H1 (cell line): ENCODE measurements around the gene S100A14. TPM values are rescaled to one million over a fixed set of nuclear protein-coding genes. Genes with fewer than 3 reads are reported as not detected.

Experiments
- CTCF ChIA-PET: fragments of 300-600 bp; sonication (Branson Sonifier 250); formaldehyde crosslinking; loops from one replicate; lab custom pipeline; 2021; ENCODE audit not compliant: partially characterized antibody; lab: Charles Lee
- POLR2A ChIA-PET: fragments of 300-600 bp; sonication (Branson Sonifier 250); formaldehyde crosslinking; loops from one replicate; lab custom pipeline; 2021; ENCODE audit warnings: inconsistent platforms; ENCODE audit not compliant: partially characterized antibody; lab: Charles Lee
- DNase-seq, 2 experiments: peaks; one replicate each; pipeline versions ENCODE4 v3.0.0 to v3.0.0-alpha.2; 2010 to 2022; ENCODE audit warnings: low spot score in 2 of 2, low read depth in 1 of 2, mixed read lengths in 1 of 2
- FAIRE-seq: peaks from 2 replicates; lab custom pipeline; 2011; peaks lifted over from hg19 to GRCh38; lab: Jason Lieb, UNC
- H2AFZ ChIP-seq: 2 replicates; pipeline ENCODE4 v1.8.1; 2012; ENCODE audit warnings: low read length, inconsistent platforms
- H2AK5ac ChIP-seq: 2 replicates; pipeline ENCODE4 v1.6.1; 2013; ENCODE audit warnings: low read depth, low read length
- H2BK120ac ChIP-seq: replicated peaks from 2 replicates; pipeline ENCODE3; 2013; ENCODE audit warnings: low read depth, low read length, inconsistent platforms
- H2BK12ac ChIP-seq: 2 replicates; pipeline ENCODE4 v1.6.1; 2013; ENCODE audit warnings: low read depth, low read length
- H2BK15ac ChIP-seq: 2 replicates; pipeline ENCODE4 v1.6.1; 2013; ENCODE audit warnings: low read length
- H2BK20ac ChIP-seq: 2 replicates; pipeline ENCODE4 v1.6.1; 2013; ENCODE audit warnings: low read length
- H2BK5ac ChIP-seq: 2 replicates; pipeline ENCODE4 v1.6.1; 2013; ENCODE audit warnings: low read depth, low read length
- H3K14ac ChIP-seq: 2 replicates; pipeline ENCODE4 v1.6.1; 2013; ENCODE audit warnings: inconsistent platforms; ENCODE audit not compliant: insufficient read length
- H3K18ac ChIP-seq: 2 replicates; pipeline ENCODE4 v1.6.1; 2013; ENCODE audit warnings: low read length; ENCODE audit errors: extremely low read depth
- H3K23ac ChIP-seq: 2 replicates; pipeline ENCODE4 v1.6.1; 2013; ENCODE audit warnings: inconsistent platforms; ENCODE audit not compliant: insufficient read length
- H3K23me2 ChIP-seq: 2 replicates; pipeline ENCODE4 v1.6.1; 2013; ENCODE audit warnings: low read depth, low read length
- H3K27ac ChIP-seq: 2 replicates; pipeline ENCODE4 v1.6.1; 2011; ENCODE audit warnings: low read depth, low read length, inconsistent platforms
- H3K27me3 ChIP-seq, 4 experiments: replicated peaks in 1 of 4; 1 replicate in 1 of 4; 2 replicates in 3 of 4; pipeline versions ENCODE4 v1.6.1 to v1.8.1; 2011 to 2013; ENCODE audit warnings: low read length in 3 of 4, mild to moderate bottlenecking in 3 of 4, inconsistent platforms in 2 of 4, mixed read lengths in 2 of 4, moderate library complexity in 1 of 4; ENCODE audit not compliant: control insufficient read depth in 3 of 4, insufficient read depth in 3 of 4; ENCODE audit errors: extremely low read depth in 1 of 4
- H3K36me3 ChIP-seq, 4 experiments: 2 replicates each; pipeline versions ENCODE4 v1.6.1 to v1.8.1; 2011 to 2013; ENCODE audit warnings: mild to moderate bottlenecking in 4 of 4, low read length in 3 of 4, moderate library complexity in 2 of 4, control low read depth in 1 of 4, inconsistent platforms in 1 of 4; ENCODE audit not compliant: insufficient read depth in 4 of 4, control insufficient read depth in 2 of 4
- H3K4ac ChIP-seq: replicated peaks from 2 replicates; pipeline ENCODE3; 2013; ENCODE audit warnings: low read length, low read depth, mixed read lengths, inconsistent platforms; ENCODE audit not compliant: insufficient read length
- H3K4me1 ChIP-seq, 4 experiments: replicated peaks in 1 of 4; 1 replicate in 1 of 4; 2 replicates in 3 of 4; pipeline versions ENCODE4 v1.6.1 to v1.8.1; 2011 to 2013; ENCODE audit warnings: low read length in 3 of 4, inconsistent platforms in 2 of 4, mixed read lengths in 1 of 4; ENCODE audit not compliant: insufficient read depth in 4 of 4, control insufficient read depth in 3 of 4
- H3K4me2 ChIP-seq, 2 experiments: 2 replicates each; pipeline versions ENCODE4 v1.6.1 to v1.8.1; 2011 to 2013; ENCODE audit warnings: low read depth in 2 of 2, low read length in 2 of 2, control low read depth in 1 of 2, inconsistent platforms in 1 of 2, mild to moderate bottlenecking in 1 of 2; ENCODE audit not compliant: insufficient read depth in 1 of 2
- H3K4me3 ChIP-seq, 4 experiments: fragments of 200-600, 300-600 bp in 1 of 4; sonication (generic), shearing (Covaris generic), sonication (Bioruptor Twin) in 1 of 4; 2 replicates each; pipeline versions ENCODE4 v1.5.1 to v1.8.1; 2011 to 2016; ENCODE audit warnings: low read length in 4 of 4, low read depth in 3 of 4, control low read depth in 2 of 4, inconsistent platforms in 2 of 4, mild to moderate bottlenecking in 2 of 4, mixed read lengths in 1 of 4, moderate library complexity in 1 of 4; ENCODE audit not compliant: insufficient read depth in 2 of 4; ENCODE audit errors: extremely low read depth in 1 of 4
- H3K56ac ChIP-seq: replicated peaks from 2 replicates; pipeline ENCODE3; 2013; ENCODE audit warnings: low read depth, mild to moderate bottlenecking, mixed read lengths, low read length, inconsistent platforms; ENCODE audit not compliant: insufficient read length
- H3K79me1 ChIP-seq: 2 replicates; pipeline ENCODE4 v1.6.1; 2013; ENCODE audit warnings: low read depth, low read length, control low read depth
- H3K79me2 ChIP-seq, 2 experiments: 2 replicates each; pipeline versions ENCODE4 v1.6.1 to v1.8.1; 2012 to 2013; ENCODE audit warnings: low read length in 2 of 2, mild to moderate bottlenecking in 2 of 2, inconsistent platforms in 1 of 2; ENCODE audit not compliant: insufficient read depth in 2 of 2, control insufficient read depth in 1 of 2
- H3K9ac ChIP-seq, 4 experiments: replicated peaks in 1 of 4; 1 replicate in 1 of 4; 2 replicates in 3 of 4; pipeline versions ENCODE4 v1.6.1 to v1.8.1; 2011 to 2013; ENCODE audit warnings: low read depth in 3 of 4, low read length in 3 of 4, control low read depth in 2 of 4, mild to moderate bottlenecking in 2 of 4, moderate library complexity in 2 of 4, inconsistent platforms in 1 of 4; ENCODE audit errors: extremely low read depth in 1 of 4
- H3K9me3 ChIP-seq, 2 experiments: 2 replicates each; pipeline versions ENCODE4 v1.6.1 to v1.8.1; 2012 to 2013; ENCODE audit warnings: mild to moderate bottlenecking in 2 of 2, moderate library complexity in 2 of 2, control low read depth in 1 of 2, inconsistent platforms in 1 of 2, low read depth in 1 of 2, low read length in 1 of 2, mixed read lengths in 1 of 2; ENCODE audit not compliant: insufficient read depth in 2 of 2
- H4K20me1 ChIP-seq, 2 experiments: replicated peaks in 1 of 2; 2 replicates each; pipeline versions ENCODE3 to v1.8.1; 2011 to 2013; ENCODE audit warnings: inconsistent platforms in 2 of 2, low read length in 2 of 2, mild to moderate bottlenecking in 1 of 2; ENCODE audit not compliant: insufficient read depth in 2 of 2, control insufficient read depth in 1 of 2
- H4K5ac ChIP-seq: 2 replicates; pipeline ENCODE4 v1.6.1; 2013; ENCODE audit warnings: low read length, low read depth, mixed read lengths, inconsistent platforms; ENCODE audit not compliant: insufficient read length
- H4K8ac ChIP-seq: 2 replicates; pipeline ENCODE4 v1.8.0; 2013; ENCODE audit warnings: mild to moderate bottlenecking, moderate library complexity, low read length, inconsistent platforms; ENCODE audit not compliant: insufficient read depth; ENCODE audit errors: extremely low read depth
- H4K91ac ChIP-seq: replicated peaks from 2 replicates; pipeline ENCODE3; 2013; ENCODE audit warnings: low read length, mixed read lengths, inconsistent platforms; ENCODE audit not compliant: insufficient read length
- ASH2L ChIP-seq: fragments of 200-600, 300-600 bp; sonication (generic); IDR thresholded peaks from one replicate; pipeline ENCODE4 v1.7.1; 2017; ENCODE audit warnings: low read length
- BACH1 ChIP-seq: IDR thresholded peaks from 2 replicates; pipeline ENCODE4 v1.6.1; 2012; ENCODE audit warnings: low read length, improper control_type of control experiment
- CBX5 ChIP-seq: fragments of 300-800, 300-1000 bp; sonication (generic); IDR thresholded peaks from 2 replicates; pipeline ENCODE4 v1.7.1; 2016; ENCODE audit warnings: antibody characterized with exemption, low read length, low read depth
- CHD2 ChIP-seq: IDR thresholded peaks from 2 replicates; pipeline ENCODE4 v1.6.1; 2012; ENCODE audit warnings: low read length, improper control_type of control experiment
- CREB1 ChIP-seq: IDR thresholded peaks from 2 replicates; pipeline ENCODE4 v1.6.1; 2012; ENCODE audit warnings: inconsistent platforms
- CTBP2 ChIP-seq: IDR thresholded peaks from 2 replicates; pipeline ENCODE4 v1.7.0; 2011; ENCODE audit warnings: borderline replicate concordance, mild to moderate bottlenecking, moderate library complexity, mixed read lengths, low read length; ENCODE audit not compliant: insufficient read depth, insufficient read length
- EGR1 ChIP-seq: IDR thresholded peaks from 2 replicates; pipeline ENCODE4 v1.6.1; 2011; ENCODE audit warnings: low read depth, low read length, borderline replicate concordance
- HDAC6 ChIP-seq: IDR thresholded peaks from one replicate; pipeline ENCODE4 v1.7.1; 2012; ENCODE audit warnings: low read depth, mild to moderate bottlenecking, inconsistent platforms, low read length, moderate library complexity
- KDM5A ChIP-seq: fragments of 200-600 bp; IDR thresholded peaks from 2 replicates; pipeline ENCODE4 v1.7.1; 2012; ENCODE audit warnings: mild to moderate bottlenecking, low read length, inconsistent platforms, mixed read lengths
- NRF1 ChIP-seq: IDR thresholded peaks from 2 replicates; pipeline ENCODE4 v1.6.1; 2011; ENCODE audit warnings: mild to moderate bottlenecking, low read depth, low read length, improper control_type of control experiment
- POLR2A ChIP-seq, 2 experiments: IDR thresholded peaks; 1 replicate in 1 of 2; 2 replicates in 1 of 2; pipeline ENCODE4 v1.6.1; 2011; ENCODE audit warnings: low read depth in 2 of 2, low read length in 2 of 2, mild to moderate bottlenecking in 2 of 2; ENCODE audit errors: control extremely low read depth in 1 of 2
- RAD21 ChIP-seq, 2 experiments: IDR thresholded peaks in 1 of 2; conservative IDR thresholded peaks in 1 of 2; 2 replicates each; pipeline ENCODE4 v1.6.1; 2011; ENCODE audit warnings: low read depth in 2 of 2, low read length in 2 of 2, improper control_type of control experiment in 1 of 2, inconsistent platforms in 1 of 2, mild to moderate bottlenecking in 1 of 2, moderate library complexity in 1 of 2
- SIN3A ChIP-seq, 2 experiments: IDR thresholded peaks in 1 of 2; conservative IDR thresholded peaks in 1 of 2; 2 replicates each; pipeline ENCODE4 v1.6.1; 2011 to 2012; ENCODE audit warnings: low read length in 2 of 2, improper control_type of control experiment in 1 of 2, low read depth in 1 of 2, mild to moderate bottlenecking in 1 of 2
- TAF7 ChIP-seq: optimal IDR thresholded peaks from 2 replicates; pipeline ENCODE3; 2011; ENCODE audit warnings: low read depth, mild to moderate bottlenecking, inconsistent platforms, low read length, moderate library complexity, borderline replicate concordance
- WGBS, 2 experiments: shearing (Covaris generic) in 1 of 2; methylation state at CpG; one replicate each; pipeline versions ENCODE4 v1.1.6 to v1.1.7; 2013 to 2015; ENCODE audit warnings: low lambda C conversion rate in 2 of 2, mixed read lengths in 2 of 2, inconsistent platforms in 1 of 2, low coverage in 1 of 2, missing lambda C conversion rate in 1 of 2; ENCODE audit not compliant: insufficient replicate concordance in 2 of 2, insufficient coverage in 1 of 2, insufficient read length in 1 of 2; ENCODE audit errors: extremely low coverage in 1 of 2, missing lambda C conversion rate in 1 of 2; 5-methylcytosine and 5-hydroxymethylcytosine counted together
- polyA plus RNA-seq, 7 experiments: library from polyadenylated mRNA; depleted of rRNA in 3 of 7; stranded (reverse) in 5 of 7; unstranded in 2 of 7; fragments of >200 nt in 5 of 7; fragments of 200-250 nt in 2 of 7; gene quantifications; 1 replicate in 5 of 7; 2 replicates in 1 of 7; 4 replicates in 1 of 7; pipeline versions ENCODE4 v1.2.1 to v1.2.3, GENCODE V29; 2011 to 2013; ENCODE audit warnings: missing spikeins in 2 of 7, mixed read lengths in 2 of 7
- total RNA-seq: library from RNA; stranded (reverse); fragmentation: NEBNext Ultra II Directional; extraction: Animal tissue kit (Norgen Biotek cat#: 25700); gene quantifications from 2 replicates; pipeline ENCODE4 v1.2.1, GENCODE V29; 2021

Gene S100A14
- total and polyA plus RNA-seq, 2 of the 8 experiments (the other 6 are each of a cell fraction or from before 2014, with no cell fraction given) = 1.4 to 5.3 TPM

DNA sequence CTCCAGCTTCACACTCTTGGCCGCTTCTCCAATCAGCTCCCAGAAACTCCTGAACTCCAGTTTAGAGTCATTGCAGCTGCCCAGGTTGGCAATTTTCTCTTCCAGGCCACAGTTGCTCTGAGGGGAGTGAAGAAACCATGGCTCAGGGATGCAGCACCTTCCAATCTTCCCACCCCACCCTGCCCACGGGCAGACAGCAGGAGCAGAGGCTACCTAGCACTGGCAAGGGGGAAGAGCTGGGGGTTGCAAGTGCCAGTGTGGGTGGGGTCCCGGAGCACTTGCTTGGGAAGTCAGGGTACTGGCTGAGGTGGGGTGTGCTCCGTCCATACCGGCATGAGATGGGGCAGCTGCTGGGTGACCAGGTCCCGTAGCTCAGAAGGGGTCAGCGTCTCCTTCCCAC is 1.2 kb downstream of the S100A14 start:
- Histone ChIP-seq H2AFZ (no peak overlapping the region), H3K23ac (no peak overlapping the region), H2BK120ac (no peak overlapping the region), H3K4me2 (no peak overlapping the region), H3K4ac (peak overlapping the region; percentile 40), H3K9me3 (no peaks in the 10 kb centered on the region), H2AK5ac (no peak overlapping the region), H3K27ac (no peak overlapping the region), H2BK15ac (no peak overlapping the region), H2BK12ac (no peak overlapping the region), H3K23me2 (peaks cover 3% of the 10 kb centered on the region), H3K56ac (no peak overlapping the region), H4K91ac (peak overlapping the region; percentile 27), H3K79me2 (no peaks in the 10 kb centered on the region), H3K36me3 (peaks cover 0 to 6% (median 0%) of the 10 kb centered on the region in 4 experiments; a peak in 4 of 8 replicates), H4K20me1 (no peaks in the 10 kb centered on the region), H4K5ac (no peak overlapping the region), H3K9ac (no peak overlapping the region), H3K18ac (no peak overlapping the region), H3K27me3 (no peaks in the 10 kb centered on the region; a peak in 1 of 7 replicates), H3K4me1 (peaks cover 0 to 21% (median 11%) of the 10 kb centered on the region in 4 experiments; a peak in 6 of 7 replicates), H3K79me1 (no peaks in the 10 kb centered on the region), H4K8ac (no peak overlapping the region), H2BK20ac (no peak overlapping the region), H3K4me3 (no peak overlapping the region), H3K14ac (no peak overlapping the region), H2BK5ac (0 out of 2 replicates have a peak overlapping the region, but pooled peaks have one; percentile 8)
- DNase-seq (no peak), FAIRE-seq (no peak)
- ChIA-PET CTCF (interaction anchor here (0.8 to 15.9 kb wide), 14 partner anchors 8 to 261 kb away, joined by 3 to 224 read pairs (median 18); partner anchors contain the start of genes S100A1, S100A13, S100A2 and S100A6), POLR2A (interaction anchor here (0.8 to 15.3 kb wide), 6 partner anchors 13 to 228 kb away, joined by 3 to 261 read pairs (median 3); partner anchors contain the start of genes CHTOP, S100A1 and S100A13)
- WGBS, 2 experiments = 95% methylated on average over 7 of the region's 7 CpGs; no CpG with 5 or more reads in 1 of the 2 experiments
- TF ChIP-seq ASH2L (no peak), CHD2 (no peak), HDAC6 (no peak), KDM5A (no peak), RAD21 (IDR thresholded peaks at IDR 0.05 in 1 of 2, conservative IDR thresholded peaks at IDR 0.05 in 1 of 2; ENCODE audit: low read depth in 2 of 2, low read length in 2 of 2) (no peak), NRF1 (no peak), TAF7 (no peak), POLR2A (IDR thresholded peaks at IDR 0.05; ENCODE audit: control extremely low read depth in 1 of 2, low read depth in 2 of 2, low read length in 2 of 2) (no peak), CREB1 (no peak), BACH1 (no peak), CTBP2 (no peak), CBX5 (no peak), EGR1 (no peak), SIN3A (conservative IDR thresholded peaks at IDR 0.05 in 1 of 2, IDR thresholded peaks at IDR 0.05 in 1 of 2; ENCODE audit: low read depth in 1 of 2, low read length in 2 of 2) (no peak)
